Activated gamma-delta T cell (primary cell): ENCODE measurements around the gene DGKZ.

Experiments used
- DNase-seq: peaks from one replicate; lab custom pipeline; 2025; lab: John Stamatoyannopoulos, UW

Gene DGKZ

DNA sequence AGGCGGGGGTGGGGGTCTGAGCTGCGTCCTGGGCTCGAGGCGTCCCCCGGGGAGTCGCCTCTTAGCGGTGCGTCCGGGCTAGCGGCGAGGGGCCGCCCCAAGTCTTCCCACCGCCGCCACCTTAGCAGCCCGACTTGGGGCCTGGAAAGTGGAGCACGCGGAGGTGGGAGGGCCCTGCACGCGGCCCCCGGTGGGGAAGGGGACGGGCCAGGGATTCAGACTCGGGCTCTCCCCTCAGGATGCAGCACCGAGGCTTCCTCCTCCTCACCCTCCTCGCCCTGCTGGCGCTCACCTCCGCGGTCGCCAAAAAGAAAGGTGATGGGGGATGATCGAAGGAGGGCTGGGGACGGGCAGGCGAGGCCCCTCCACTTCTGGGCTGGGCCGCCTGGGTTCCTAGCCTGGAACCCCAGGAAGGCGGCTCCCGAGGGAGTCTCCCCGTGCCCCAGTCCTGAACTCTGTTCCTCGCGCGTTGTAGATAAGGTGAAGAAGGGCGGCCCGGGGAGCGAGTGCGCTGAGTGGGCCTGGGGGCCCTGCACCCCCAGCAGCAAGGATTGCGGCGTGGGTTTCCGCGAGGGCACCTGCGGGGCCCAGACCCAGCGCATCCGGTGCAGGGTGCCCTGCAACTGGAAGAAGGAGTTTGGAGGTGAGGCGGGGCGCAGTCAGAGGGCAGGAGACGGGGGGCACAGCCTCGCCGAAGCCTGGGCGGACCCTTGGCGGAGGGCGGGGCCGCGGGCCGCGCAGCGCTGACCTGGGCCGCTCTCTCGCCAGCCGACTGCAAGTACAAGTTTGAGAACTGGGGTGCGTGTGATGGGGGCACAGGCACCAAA is 34.8 kb downstream of the DGKZ start:
- DNase-seq, result no peak

DNA sequence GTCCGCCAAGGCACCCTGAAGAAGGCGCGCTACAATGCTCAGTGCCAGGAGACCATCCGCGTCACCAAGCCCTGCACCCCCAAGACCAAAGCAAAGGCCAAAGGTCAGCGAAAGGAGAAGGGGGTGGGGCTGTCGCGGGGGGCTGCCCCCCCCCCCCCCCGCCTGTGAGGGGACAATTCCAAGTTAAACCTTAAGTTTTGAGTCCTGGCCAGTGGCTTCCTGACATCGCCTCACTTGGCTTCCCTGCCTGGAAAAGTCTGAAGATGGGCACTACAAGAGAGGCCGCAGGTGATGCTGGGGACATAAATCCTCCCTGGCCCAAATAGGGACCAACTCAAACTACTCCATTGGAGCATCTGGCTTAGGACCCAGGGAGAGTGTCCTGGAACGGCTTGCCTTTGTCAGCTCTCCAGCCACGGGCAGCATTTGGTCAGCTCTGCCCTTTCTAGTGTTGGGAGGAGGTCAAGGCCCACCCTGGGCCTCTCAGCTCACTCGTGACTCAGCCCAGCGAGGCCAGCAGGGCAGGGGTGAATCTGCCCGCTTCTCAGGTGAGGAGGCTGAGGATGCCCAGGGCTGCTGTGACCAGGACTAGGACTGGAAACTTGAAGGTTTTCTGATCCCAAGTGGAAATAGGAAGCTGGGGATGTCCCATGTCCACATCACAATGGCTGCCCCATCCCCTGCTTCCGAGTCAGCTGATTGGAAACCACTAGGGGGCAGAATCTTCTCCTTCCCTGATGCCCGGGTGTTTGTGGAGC is 35.6 kb downstream of the DGKZ start:
- no peak for DNase-seq

DNA sequence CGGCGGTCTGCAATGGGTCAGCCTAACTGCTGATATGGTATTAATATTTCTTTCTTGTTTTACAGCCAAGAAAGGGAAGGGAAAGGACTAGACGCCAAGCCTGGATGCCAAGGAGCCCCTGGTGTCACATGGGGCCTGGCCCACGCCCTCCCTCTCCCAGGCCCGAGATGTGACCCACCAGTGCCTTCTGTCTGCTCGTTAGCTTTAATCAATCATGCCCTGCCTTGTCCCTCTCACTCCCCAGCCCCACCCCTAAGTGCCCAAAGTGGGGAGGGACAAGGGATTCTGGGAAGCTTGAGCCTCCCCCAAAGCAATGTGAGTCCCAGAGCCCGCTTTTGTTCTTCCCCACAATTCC is 36.1 kb downstream of the DGKZ start:
- DNase-seq, result no peak

DNA sequence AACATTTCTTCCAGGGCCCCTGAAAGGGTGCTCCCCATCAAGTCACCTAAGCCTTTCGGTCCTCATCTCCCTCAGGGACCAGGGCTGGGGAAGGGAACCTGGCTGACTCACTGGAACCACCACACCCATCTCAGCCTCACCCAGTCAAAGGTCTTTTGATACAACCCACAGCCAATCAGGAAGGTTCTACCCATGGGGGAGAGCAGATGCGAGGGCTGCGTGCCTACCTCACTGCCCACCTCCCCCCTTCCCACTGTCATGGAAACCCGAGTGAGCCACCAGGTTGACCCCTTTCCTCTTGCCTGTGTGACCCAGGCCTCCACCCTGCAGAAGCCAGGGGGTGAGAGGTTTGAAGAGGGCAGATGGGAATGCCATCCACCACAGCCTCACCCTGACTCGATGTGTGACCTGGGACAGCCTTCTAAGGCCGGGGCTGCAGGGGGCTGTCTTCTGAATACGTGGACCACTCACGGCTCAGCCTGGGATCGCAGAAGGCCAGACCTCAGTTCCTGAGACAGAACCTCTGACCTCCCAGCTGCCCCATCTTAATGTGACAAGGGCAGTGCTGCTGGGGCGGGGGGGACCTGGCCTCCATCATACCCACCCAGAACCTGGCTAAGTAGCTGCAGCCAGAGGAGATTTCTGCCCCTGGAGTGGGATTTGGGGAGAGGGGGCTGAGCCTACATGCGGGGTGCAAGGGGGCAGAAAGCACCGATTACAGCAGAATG is 36.9 kb downstream of the DGKZ start:
- DNase-seq, result no peak

DNA sequence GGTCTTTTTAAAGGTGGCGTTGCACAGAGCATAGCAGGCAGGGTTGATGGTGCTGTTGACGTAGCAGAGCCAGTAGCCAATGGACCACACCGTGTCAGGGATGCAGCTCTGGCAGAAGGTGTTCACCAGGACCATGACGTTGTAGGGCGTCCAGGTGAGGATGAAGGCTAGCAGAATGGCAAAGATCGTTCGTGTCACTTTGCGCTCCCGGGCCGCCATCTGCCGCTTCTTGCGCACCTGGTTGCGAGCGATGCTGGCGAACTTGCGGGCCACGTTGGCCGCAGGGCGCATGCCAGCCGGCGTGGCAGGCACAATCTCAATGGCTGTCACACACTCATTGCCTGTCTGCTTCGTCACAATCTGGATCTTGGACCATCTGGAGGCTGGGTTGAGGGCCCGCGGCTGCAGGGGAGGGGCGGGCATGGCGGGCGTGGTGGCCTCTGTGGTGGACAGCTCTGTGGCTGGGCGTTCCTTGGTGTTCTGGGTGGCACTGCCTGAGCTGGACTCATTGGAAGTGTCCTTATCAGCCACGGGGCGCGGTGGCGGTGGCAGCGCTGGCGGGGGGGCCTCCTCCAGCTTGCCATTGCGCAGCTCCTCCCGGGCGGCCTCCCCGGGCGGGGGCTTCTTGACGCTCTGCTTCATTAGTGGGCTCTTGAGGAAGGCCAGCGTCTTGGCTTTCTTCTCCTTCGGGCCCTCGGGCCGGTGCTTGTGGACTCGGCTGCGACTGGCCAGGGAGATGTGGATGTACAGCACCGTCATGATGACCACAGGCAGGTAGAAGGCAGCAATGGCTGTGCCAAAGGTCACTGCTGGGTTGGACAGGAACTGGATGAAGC is 38.1 kb downstream of the DGKZ start:
- DNase-seq, result no peak

DNA sequence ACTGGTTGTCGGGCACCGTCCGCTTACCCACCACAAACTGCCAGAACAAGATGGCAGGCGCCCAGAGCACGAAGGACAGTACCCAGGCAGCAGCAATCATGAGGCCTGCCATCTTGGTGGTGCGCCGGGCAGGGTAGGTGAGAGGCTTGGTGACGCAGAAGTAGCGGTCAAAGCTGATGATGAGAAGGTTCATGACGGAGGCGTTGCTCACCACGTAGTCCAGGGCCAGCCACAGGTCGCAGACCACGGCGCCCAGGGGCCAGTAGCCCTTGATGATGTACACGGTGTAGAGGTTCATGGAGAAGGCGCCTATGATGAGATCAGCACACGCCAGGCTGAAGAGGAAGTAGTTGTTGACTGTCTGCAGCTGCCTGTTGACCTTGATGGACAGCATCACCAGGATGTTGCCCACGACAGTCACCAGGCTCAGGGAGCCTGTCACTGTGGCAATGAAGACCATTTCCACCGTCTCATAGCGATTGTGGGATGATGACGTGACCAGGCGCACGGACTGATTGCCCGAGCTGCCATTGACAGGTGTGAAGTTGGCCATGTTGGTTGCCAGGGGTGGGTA is 38.8 kb downstream of the DGKZ start:
- no peak for DNase-seq

DNA sequence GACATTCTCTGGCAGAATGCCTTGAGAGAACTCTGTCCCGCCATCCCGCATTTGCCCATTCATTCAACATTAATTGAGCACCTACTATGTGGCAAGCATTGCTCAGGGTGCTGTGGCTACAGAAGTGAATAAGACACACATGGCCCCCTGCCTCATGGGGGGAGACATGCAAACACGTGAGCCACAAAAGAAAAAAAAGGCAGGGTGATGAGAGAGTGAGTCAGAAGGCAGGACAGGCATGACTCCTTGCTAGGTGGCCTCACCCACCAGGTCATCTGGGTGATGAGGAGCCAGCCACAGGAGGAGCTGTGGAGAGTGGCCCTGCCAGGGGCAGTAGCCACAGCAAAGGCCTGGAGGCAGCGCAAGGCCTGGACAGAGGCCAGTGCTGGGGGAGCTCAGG is 39.4 kb downstream of the DGKZ start:
- DNase-seq, result no peak

DNA sequence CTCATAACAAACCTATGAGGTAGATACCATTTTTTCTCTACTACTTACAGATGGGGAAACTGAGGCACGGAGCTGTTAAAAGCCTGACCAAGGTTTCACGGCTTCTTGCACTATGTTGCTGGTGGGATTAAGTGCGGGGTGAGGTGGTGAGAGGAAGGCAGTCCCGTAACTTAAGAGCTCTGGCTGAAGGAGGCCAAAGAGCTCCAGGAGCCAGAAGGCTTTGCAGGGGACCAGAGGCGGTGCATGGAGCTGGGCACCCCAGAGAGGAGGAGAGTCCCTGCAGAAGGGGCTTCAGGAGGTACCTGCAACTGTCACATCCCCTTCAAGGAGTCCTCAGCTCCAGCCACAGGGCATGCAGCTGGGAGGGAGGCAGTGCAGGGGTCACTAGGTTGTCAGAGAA is 40.2 kb downstream of the DGKZ start:
- DNase-seq, result no peak

DNA sequence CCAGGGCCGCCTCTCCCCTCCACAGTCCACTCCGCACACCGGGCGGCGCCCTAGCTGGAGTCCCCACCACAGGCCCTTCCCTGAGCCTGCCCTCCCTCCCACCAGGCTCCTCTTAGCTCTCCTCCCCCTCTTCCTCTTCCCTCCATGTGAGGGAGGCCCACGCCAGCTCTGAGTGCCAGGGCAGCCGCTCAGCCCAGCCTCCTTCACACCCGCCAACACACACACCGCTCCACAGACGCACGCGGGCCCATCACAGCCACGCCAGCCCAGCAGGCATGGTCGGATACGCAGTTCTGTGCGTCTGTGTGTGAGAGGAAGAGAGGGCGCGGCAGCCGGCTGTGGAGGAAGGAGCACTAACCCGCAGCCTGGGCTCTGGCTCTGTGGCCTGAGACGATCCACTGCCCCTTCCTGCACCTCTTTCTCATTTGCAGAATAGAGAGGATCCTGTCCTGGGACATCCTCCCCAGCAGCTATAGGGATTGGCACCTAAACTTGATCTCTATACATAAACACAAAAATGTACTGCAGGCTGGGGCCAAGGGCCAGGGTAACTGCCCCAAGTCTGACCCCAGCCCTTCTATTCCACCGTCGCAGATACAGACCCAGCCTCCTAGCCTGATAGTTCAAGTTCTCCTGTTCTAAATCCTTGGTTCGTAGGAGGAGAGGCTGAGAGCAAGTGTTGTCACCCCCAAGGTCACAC is 40.8 kb downstream of the DGKZ start:
- no peak for DNase-seq

DNA sequence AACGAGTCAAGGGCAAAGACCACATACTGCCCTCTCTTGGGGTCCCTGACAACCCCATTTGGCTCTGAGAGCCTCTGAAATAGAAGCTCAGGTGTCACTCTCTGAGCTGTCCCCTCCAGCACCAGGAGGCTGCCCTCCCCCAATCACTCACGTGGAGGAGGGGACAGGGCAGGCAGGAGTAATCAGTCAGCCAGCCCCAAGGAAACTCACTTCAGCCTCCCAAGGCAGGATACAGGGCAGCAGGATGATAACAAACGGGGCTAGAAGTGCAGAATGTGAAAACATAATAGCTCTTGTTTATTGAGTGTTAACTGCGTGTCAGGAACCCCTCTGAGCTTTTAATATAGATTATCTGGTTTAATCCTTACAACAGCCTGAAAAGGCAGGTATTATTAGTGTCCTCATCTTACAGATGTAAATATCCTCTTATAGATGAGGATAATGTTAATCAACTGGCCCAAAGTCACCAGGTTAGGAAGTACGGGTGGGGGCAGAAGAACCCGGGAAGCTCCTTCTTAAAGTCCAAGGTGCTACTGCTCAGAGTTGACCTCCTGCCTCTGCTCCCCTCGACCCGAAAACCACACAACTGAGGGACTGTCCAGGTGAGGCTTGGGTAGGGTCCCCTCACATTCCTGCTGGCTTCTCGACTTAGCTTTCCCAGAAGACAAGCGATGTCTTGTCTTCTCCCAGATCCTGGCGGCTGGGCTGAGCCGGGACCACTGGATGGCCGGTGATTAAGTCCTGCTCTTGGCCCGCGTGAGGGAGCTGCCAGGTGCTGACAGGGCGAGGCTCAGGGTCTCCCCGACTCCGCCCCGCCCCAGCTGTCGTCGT is 41.6 kb downstream of the DGKZ start:
- no peak for DNase-seq

DNA sequence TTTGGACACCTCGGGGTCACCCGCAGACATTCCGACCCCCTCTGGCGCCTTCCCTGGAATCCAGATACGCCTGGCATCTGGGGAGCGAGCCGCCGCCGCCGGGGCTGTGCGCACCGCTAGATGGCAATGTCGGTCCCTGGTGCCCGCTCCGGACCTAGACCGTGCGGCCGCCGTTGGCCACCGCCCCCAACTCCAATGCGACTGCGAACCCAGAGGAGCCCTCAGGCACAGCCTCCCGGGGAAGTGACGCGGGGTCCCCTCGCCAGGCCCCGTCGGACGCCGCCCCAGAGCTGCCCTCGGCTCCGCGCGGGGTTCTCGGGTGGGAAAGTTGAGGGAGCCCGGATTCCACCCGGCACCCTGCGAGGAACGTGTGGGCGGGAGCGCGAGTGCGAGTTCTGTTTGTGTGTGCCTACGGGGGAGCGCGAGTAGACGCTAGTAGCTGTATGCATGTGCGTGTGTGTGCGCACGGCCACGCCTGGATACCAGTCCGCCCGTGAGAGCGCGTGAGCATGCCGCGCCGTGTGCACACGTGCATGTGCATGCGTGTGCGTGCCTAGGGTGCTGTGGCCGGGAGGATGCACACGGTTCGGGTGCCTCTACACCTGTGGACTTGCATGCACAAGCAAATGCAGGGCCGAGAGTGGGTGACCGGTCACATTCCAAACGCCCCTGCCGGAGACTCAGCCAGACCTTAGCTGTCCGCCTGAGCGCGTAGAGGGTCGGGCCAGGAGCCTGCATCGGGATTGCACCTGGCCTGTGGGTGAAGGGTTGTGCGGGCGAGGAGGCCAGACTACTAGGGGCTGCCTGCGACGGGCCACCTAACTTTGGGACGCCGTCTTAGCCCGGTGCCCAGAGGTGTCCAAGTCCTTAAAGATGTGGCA is 42.4 kb downstream of the DGKZ start:
- DNase-seq, result no peak

DNA sequence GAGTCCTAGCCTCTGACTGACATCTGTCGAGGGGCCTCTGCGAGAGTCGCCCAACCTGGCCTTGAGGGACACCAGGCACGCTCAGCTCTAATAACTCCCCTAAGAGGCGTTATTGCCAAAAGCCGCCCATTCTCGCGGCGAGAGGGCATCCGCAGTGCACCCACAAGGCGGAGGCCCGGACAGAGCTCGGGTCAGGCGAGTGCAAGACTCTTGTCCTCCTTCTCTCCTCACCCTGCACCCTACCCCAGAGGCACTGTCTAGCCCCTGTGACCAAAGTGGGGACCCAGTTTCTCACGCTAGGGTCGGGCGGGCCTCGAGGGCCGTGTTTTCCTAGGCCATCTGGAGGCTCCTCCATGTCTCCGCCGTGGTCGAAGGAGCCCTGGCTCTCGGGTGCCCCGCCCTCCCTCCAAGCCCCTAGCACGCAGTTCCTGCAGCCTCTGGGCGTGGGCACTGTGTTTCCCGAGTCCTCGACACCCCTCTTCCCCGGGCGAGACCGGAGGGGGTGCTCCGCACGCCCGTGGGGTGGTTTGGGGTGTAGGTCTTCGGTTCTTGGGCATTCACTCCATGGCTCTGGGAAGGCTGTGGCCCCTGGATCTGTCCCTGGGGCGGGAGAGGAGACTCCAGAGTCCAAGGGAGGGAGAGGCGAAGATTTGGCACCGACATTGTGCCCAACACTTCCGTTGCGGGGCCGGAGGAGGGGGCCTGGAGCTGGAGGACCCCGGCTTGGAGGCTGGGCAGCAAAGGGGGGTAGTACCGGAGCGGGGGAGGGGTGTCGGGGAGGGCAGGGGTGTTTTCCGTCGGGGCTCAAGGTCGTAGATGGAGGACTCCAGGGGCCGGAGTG is 43.3 kb downstream of the DGKZ start:
- no peak for DNase-seq

DNA sequence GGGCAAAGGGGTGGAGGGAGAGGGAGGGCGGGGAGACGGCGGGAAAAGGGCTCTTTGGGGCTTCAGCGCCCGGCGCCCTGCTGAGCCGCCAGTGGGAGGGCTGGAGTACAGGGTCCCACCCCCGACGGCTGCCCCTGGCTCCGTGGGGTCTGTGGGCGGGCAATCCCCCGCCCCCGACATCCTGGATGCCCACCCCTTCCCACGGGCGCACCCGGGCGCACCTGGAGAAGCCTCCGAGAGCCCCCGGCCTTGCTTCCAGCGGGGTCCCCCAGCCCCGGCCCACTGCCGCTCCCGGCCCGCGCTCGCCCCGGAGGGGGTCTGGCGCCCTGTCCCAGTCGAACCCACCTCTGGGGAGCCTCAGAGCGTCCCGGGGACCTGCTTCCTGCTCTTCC is 43.9 kb downstream of the DGKZ start:
- DNase-seq, result no peak

DNA sequence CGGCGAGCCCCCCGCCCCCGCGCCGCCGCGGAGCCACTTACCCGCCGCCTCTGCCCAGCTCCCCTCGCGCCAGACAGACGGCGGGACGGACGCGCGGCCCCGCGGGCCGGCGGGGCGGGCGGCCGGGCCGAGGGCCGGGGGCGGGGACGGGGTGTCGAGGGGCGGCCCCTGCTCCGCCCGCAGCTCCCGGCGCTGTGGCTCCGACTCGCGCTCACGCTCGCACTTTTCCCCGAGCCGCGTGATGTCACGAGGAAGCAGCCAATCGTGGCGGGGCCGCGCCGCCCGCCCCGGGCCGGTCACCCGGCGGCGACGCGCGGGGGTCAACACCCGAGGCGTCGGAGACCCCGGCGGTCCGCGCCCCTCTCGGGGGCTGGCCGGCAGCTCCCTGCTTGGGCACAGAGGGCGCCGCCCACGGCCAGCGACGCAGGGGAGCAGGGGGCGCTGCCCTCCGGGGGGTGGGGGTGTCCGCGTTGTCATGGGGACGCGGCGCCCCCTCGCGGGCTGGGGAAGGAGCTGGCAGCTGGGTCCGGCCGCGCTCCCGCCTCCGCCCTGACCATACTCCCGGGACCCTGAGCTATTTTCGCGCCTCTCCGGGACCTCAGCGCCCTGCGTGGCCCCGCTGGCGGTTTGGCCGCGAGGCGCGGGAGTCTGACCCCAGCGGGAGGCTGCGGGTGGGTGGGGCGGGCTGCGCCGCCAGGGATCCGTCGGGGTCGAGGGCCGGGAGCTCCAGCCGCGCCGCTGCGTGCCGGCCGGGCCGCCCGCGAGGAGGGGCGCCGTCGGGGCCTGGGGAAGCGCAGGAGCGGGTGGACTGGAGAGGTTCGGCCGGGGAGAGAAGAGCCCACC is 44.5 kb downstream of the DGKZ start, which contains the start of gene CHRM4:
Gene CHRM4, minus strand, starts transcription at position 199 of the 843 bp plus-strand sequence. CDS start 5,219 bp downstream, outside the sequence.
- no peak for DNase-seq

DNA sequence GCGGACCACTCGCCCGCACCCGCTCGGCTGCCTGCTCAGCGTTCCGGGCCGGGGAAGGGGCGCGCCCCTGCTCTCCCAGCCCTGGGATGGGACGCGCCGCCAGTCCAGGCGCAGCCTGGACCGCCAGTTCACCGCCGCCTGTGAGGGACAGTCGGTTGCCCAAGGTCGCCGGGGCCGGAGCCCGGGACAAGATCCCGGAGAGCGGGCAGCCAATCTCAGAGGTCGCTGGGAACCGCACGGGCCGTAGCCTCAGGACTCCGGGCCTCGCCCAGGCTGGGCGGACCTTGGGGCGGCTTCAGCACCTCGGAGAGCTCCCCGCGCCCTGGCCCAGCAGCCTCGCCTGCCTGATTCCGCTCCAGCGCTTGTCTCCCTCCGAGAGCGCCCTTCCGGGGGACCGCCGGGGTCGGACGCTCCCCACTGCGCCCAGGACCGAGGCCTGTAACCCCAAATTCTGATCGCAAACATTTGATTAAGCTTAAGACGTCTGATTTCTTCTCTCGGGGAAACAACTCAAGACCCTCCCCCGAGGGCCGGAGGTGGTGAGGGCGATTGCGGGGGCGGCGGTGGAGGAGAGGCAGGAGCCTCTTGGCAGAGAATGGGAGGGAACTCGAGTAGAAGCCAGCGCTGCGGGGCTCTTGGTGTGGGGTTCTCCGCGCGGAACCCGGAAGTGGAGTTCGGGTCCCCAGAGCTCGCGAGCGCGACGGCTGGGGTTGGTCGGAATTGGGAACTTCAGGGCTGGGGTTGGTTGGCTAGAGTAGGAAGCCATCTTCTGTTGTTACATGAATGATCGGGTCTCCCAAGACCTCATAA is 45.4 kb downstream of the DGKZ start:
- DNase-seq, result peak; percentile 57

DNA sequence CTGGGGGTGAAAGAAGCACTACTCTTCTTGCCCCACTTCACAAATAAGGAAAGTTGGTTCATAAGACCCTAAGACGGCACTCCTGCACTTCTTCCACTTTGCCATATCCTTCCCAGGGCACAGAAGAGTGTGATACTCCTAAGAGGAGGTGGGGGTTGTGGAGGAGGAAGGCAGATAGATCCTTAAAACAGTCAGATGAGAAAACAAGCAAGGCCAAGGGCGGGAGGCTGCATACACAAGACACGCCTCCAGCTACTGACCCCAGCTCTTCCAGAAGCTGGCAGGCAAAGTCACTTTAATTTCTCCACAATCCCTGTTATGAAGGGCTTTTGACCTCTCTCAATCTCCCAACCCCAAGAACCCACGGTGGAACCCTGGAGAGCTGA is 46.0 kb downstream of the DGKZ start:
- no peak for DNase-seq
